ENCODE measurements around the gene SLCO6A1.

- TF ChIP-seq, protein P1, sequence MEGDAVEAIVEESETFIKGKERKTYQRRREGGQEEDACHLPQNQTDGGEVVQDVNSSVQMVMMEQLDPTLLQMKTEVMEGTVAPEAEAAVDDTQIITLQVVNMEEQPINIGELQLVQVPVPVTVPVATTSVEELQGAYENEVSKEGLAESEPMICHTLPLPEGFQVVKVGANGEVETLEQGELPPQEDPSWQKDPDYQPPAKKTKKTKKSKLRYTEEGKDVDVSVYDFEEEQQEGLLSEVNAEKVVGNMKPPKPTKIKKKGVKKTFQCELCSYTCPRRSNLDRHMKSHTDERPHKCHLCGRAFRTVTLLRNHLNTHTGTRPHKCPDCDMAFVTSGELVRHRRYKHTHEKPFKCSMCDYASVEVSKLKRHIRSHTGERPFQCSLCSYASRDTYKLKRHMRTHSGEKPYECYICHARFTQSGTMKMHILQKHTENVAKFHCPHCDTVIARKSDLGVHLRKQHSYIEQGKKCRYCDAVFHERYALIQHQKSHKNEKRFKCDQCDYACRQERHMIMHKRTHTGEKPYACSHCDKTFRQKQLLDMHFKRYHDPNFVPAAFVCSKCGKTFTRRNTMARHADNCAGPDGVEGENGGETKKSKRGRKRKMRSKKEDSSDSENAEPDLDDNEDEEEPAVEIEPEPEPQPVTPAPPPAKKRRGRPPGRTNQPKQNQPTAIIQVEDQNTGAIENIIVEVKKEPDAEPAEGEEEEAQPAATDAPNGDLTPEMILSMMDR (IDR thresholded peaks at IDR 0.05) = no peak
- no peak for TF ChIP-seq POLR2A (IDR thresholded peaks at IDR 0.05)
Measured at GRCh38 chr5:102523541-102524175, 24.9 kb upstream of the SLCO6A1 start.

All from tibial nerve (tissue), 3 donors.